Keratinocyte (primary cell): ENCODE data around the gene DCUN1D2. TPM values are rescaled to one million over a fixed set of nuclear protein-coding genes. Genes with fewer than 3 reads are reported as not detected.

ENCODE experiments used
- DNase-seq: peaks from one replicate; pipeline ENCODE4 v3.0.0-alpha.2; 2011; ENCODE audit warnings: low read depth, missing footprints, low spot score
- FAIRE-seq: peaks from 2 replicates; lab custom pipeline; 2011; peaks lifted over from hg19 to GRCh38; lab: Jason Lieb, UNC
- H2AFZ ChIP-seq: 2 replicates; pipeline ENCODE4 v1.6.0; 2012; ENCODE audit warnings: low read length, control low read depth, inconsistent platforms; ENCODE audit not compliant: control insufficient read depth
- H3K27ac ChIP-seq: 2 replicates; pipeline ENCODE4 v1.5.1; 2011; ENCODE audit warnings: low read length; ENCODE audit not compliant: control insufficient read depth, insufficient read depth
- H3K27me3 ChIP-seq: 3 replicates; pipeline ENCODE4 v1.6.0; 2011; ENCODE audit warnings: low read length; ENCODE audit not compliant: control insufficient read depth, insufficient read depth; ENCODE audit errors: extremely low read depth
- H3K36me3 ChIP-seq, 2 experiments: 2 replicates in 1 of 2; 3 replicates in 1 of 2; pipeline ENCODE4 v1.5.1; 2011; ENCODE audit warnings: low read length in 2 of 2, mild to moderate bottlenecking in 1 of 2; ENCODE audit not compliant: control insufficient read depth in 2 of 2, insufficient read depth in 2 of 2; ENCODE audit errors: extremely low read depth in 1 of 2
- H3K4me1 ChIP-seq: 3 replicates; pipeline ENCODE4 v1.5.1; 2011; ENCODE audit warnings: low read length; ENCODE audit not compliant: control insufficient read depth, insufficient read depth; ENCODE audit errors: extremely low read depth
- H3K4me2 ChIP-seq: 3 replicates; pipeline ENCODE4 v1.6.0; 2011; ENCODE audit warnings: low read depth, low read length; ENCODE audit not compliant: control insufficient read depth, insufficient read depth; ENCODE audit errors: extremely low read depth
- H3K4me3 ChIP-seq, 3 experiments: fragments of 200-600 bp in 1 of 3; sonication (generic) in 1 of 3; 2 replicates in 2 of 3; 3 replicates in 1 of 3; pipeline ENCODE4 v1.5.1; 2011 to 2016; ENCODE audit warnings: low read length in 3 of 3, mild to moderate bottlenecking in 3 of 3, control low read depth in 2 of 3, inconsistent platforms in 1 of 3, low read depth in 1 of 3, mixed read lengths in 1 of 3, mixed run types in 1 of 3, moderate library complexity in 1 of 3; ENCODE audit not compliant: control insufficient read depth in 2 of 3, insufficient read depth in 2 of 3; ENCODE audit errors: extremely low read depth in 1 of 3
- H3K79me2 ChIP-seq: 2 replicates; pipeline ENCODE4 v1.6.0; 2012; ENCODE audit warnings: low read length; ENCODE audit not compliant: control insufficient read depth, insufficient read depth
- H3K9ac ChIP-seq: 3 replicates; pipeline ENCODE4 v1.6.0; 2011; ENCODE audit warnings: low read length; ENCODE audit not compliant: control insufficient read depth, insufficient read depth; ENCODE audit errors: extremely low read depth
- H3K9me1 ChIP-seq: 3 replicates; pipeline ENCODE4 v1.6.0; 2011; ENCODE audit warnings: low read length; ENCODE audit not compliant: control insufficient read depth, insufficient read depth; ENCODE audit errors: extremely low read depth
- H3K9me3 ChIP-seq: 2 replicates; pipeline ENCODE4 v1.5.1; 2012; ENCODE audit warnings: low read depth, low read length; ENCODE audit not compliant: control insufficient read depth
- H4K20me1 ChIP-seq: 3 replicates; pipeline ENCODE4 v1.6.0; 2011; ENCODE audit warnings: low read length; ENCODE audit not compliant: control insufficient read depth, insufficient read depth; ENCODE audit errors: extremely low read depth
- CTCF ChIP-seq, 3 experiments: IDR thresholded peaks in 1 of 3; conservative IDR thresholded peaks in 1 of 3; optimal IDR thresholded peaks in 1 of 3; 2 replicates in 2 of 3; 3 replicates in 1 of 3; pipeline versions ENCODE3 to v1.5.1; 2011; ENCODE audit warnings: low read length in 3 of 3, mild to moderate bottlenecking in 3 of 3, moderate library complexity in 2 of 3, control low read depth in 1 of 3, inconsistent platforms in 1 of 3; ENCODE audit not compliant: insufficient read depth in 2 of 3; ENCODE audit errors: extremely low read depth in 1 of 3
- EZH2 ChIP-seq: IDR thresholded peaks from one replicate; pipeline ENCODE4 v1.6.1; 2012; ENCODE audit warnings: inconsistent platforms, mild to moderate bottlenecking, low read length, moderate library complexity
- dilution Hi-C: fragments of 300-500 bp; cut with MboI; formaldehyde crosslinking; loops from one replicate; pipeline ENCODE4 v1.7.0; 2020; ENCODE audit warnings: low sequenced_read_pairs; ENCODE audit not compliant: extremely low pct_ligation_motif_present
- polyA plus RNA-seq, 5 experiments: library from polyadenylated mRNA; depleted of rRNA in 3 of 5; stranded (reverse) in 3 of 5; stranded (forward) in 1 of 5; unstranded in 1 of 5; fragments of >200 nt; gene quantifications; 1 replicate in 1 of 5; 2 replicates in 3 of 5; 3 replicates in 1 of 5; pipeline versions ENCODE4 v1.2.1 to v1.2.3, GENCODE V29; 2011 to 2012; ENCODE audit warnings: missing spikeins in 2 of 5, low read depth in 1 of 5, low replicate concordance in 1 of 5

DCUN1D2 gene
- polyA plus RNA-seq, 1 donor (not counting 4 experiments of a cell fraction or from before 2014, with no cell fraction given) = 9.1 TPM

- Histone ChIP-seq H3K9ac (no peak overlapping the region), H3K27me3 (peaks cover 6% of the 10 kb centered on the region), H3K27ac (no peak overlapping the region), H2AFZ (no peak overlapping the region), H3K9me3 (no peaks in the 10 kb centered on the region), H3K4me1 (no peaks in the 10 kb centered on the region), H4K20me1 (no peaks in the 10 kb centered on the region), H3K9me1 (no peaks in the 10 kb centered on the region), H3K4me3 (no peak overlapping the region), H3K4me2 (no peak overlapping the region), H3K79me2 (no peaks in the 10 kb centered on the region), H3K36me3 (no peaks in the 10 kb centered on the region)
- no peak for FAIRE-seq
- no peak for DNase-seq
- dilution Hi-C loops = no loop called here
- TF ChIP-seq EZH2 (no peak), CTCF (optimal IDR thresholded peaks at IDR 0.05 in 1 of 3, IDR thresholded peaks at IDR 0.05 in 1 of 3, conservative IDR thresholded peaks at IDR 0.05 in 1 of 3; ENCODE audit: extremely low read depth in 1 of 3, insufficient read depth in 2 of 3, low read length in 3 of 3) (no peak)
Measured at GRCh38 chr13:113414335-113414734, 76.2 kb downstream of the DCUN1D2 start.

GRCh38 chr13:113413898-113414282 lies 76.6 kb downstream of the DCUN1D2 start:
- no peaks in the 10 kb centered on the region for H3K79me2 ChIP-seq
- H3K9me3 ChIP-seq = no peaks in the 10 kb centered on the region
- H3K4me2 ChIP-seq = no peak overlapping the region
- no peak overlapping the region for H3K4me3 ChIP-seq
- no peak overlapping the region for H3K9ac ChIP-seq
- H3K4me1 ChIP-seq = no peaks in the 10 kb centered on the region
- H4K20me1 ChIP-seq = no peaks in the 10 kb centered on the region
- H3K9me1 ChIP-seq = no peaks in the 10 kb centered on the region
- no peak for DNase-seq
- TF ChIP-seq EZH2 (no peak), CTCF (optimal IDR thresholded peaks at IDR 0.05 in 1 of 3, IDR thresholded peaks at IDR 0.05 in 1 of 3, conservative IDR thresholded peaks at IDR 0.05 in 1 of 3; ENCODE audit: extremely low read depth in 1 of 3, insufficient read depth in 2 of 3, low read length in 3 of 3) (no peak)
- no peak overlapping the region for H3K27ac ChIP-seq
- dilution Hi-C loops = no loop called here
- no peak overlapping the region for H2AFZ ChIP-seq
- no peak for FAIRE-seq
- H3K27me3 ChIP-seq = peaks cover 6% of the 10 kb centered on the region
- H3K36me3 ChIP-seq = no peaks in the 10 kb centered on the region
